ENCODE data around the gene DIS3L2. TPM values are rescaled to one million over a fixed set of nuclear protein-coding genes. Genes with fewer than 3 reads are reported as not detected.
"Not testable (repeated sequence)": the region's sequence is repeated elsewhere in the genome, so short reads cannot be mapped to it uniquely, and the experiment has no call there.

Gene DIS3L2
- total RNA-seq, 2 experiments from 2014 or later: 20.2 to 20.6 TPM

- Histone ChIP-seq H3K4me3 (ENCODE audit: low read depth, low read length, poor library complexity, severe bottlenecking) (no peak overlapping the region), H3K9me2 (ENCODE audit: insufficient read depth, low read length) (no peaks in the 10 kb centered on the region), H3K4me1 (ENCODE audit: insufficient read depth, low read length, poor library complexity, severe bottlenecking) (no peaks in the 10 kb centered on the region), H4K20me1 (ENCODE audit: insufficient read depth, low read length) (no peaks in the 10 kb centered on the region), H3K36me3 (ENCODE audit: insufficient read depth, low read length) (no peaks in the 10 kb centered on the region), H3K79me2 (ENCODE audit: insufficient read depth, low read depth, low read length) (no peaks in the 10 kb centered on the region), H3K9me3 (ENCODE audit: low read length) (no peaks in the 10 kb centered on the region), H2AFZ (ENCODE audit: low read length) (no peak overlapping the region), H3K4me2 (ENCODE audit: low read length) (no peak overlapping the region), H3K27ac (ENCODE audit: low read depth, low read length, poor library complexity, severe bottlenecking) (no peak overlapping the region)
- intact Hi-C loops (cut with micrococcal nuclease; ENCODE audit: unreplicated experiment): no loop called here
- TF ChIP-seq, protein P1, sequence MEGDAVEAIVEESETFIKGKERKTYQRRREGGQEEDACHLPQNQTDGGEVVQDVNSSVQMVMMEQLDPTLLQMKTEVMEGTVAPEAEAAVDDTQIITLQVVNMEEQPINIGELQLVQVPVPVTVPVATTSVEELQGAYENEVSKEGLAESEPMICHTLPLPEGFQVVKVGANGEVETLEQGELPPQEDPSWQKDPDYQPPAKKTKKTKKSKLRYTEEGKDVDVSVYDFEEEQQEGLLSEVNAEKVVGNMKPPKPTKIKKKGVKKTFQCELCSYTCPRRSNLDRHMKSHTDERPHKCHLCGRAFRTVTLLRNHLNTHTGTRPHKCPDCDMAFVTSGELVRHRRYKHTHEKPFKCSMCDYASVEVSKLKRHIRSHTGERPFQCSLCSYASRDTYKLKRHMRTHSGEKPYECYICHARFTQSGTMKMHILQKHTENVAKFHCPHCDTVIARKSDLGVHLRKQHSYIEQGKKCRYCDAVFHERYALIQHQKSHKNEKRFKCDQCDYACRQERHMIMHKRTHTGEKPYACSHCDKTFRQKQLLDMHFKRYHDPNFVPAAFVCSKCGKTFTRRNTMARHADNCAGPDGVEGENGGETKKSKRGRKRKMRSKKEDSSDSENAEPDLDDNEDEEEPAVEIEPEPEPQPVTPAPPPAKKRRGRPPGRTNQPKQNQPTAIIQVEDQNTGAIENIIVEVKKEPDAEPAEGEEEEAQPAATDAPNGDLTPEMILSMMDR (conservative IDR thresholded peaks at IDR 0.05; ENCODE audit: low read length): no peak
- TF ChIP-seq EZH2phosphoT487 (IDR thresholded peaks at IDR 0.05; ENCODE audit: borderline replicate concordance, low read depth, low read length): no peak
- no peak for DNase-seq (ENCODE audit: low spot score)
- ChIA-PET POLR2A (interaction anchor here (0.9 to 1.6 kb wide), 3 partner anchors 15 to 59 kb away, joined by 4 to 5 read pairs (median 4); no protein-coding TSS in a partner anchor), CTCF (ENCODE audit: unreplicated experiment) (no interaction called here)
- no TSS peak for BruUV-seq (replicated peaks)
Observed at GRCh38 chr2:232170396-232170795, 208.9 kb downstream of the DIS3L2 start.

DNA sequence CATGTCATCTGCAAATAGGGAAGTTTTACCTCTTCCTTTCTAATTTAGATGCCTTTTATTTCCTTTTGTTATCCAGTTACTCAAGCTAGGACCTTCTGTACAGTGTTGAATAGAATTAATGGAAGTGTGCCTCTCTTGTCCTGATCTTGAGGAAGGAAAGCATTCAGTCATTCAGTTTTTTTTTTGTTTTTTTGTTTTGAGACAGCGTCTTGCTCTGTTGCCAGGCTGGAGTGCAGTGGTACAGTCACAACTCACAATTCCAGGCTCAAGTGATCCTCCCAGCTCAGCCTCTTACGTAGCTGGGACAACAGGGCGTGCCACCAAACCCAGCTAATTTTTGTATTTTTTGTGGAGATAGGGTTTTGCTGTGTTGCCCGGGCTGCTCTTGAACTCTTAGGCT, 213.1 kb downstream of the DIS3L2 start:
- ChIA-PET POLR2A (interaction anchor here (0.7 to 0.9 kb wide), 2 partner anchors 9 to 103 kb away, joined by 4 to 5 read pairs; no protein-coding TSS in a partner anchor), CTCF (ENCODE audit: unreplicated experiment) (no interaction called here)
- no peak overlapping the region for H3K4me2 ChIP-seq (ENCODE audit: low read length)
- H4K20me1 ChIP-seq (ENCODE audit: insufficient read depth, low read length): no peaks in the 10 kb centered on the region
- TF ChIP-seq EZH2phosphoT487 (IDR thresholded peaks at IDR 0.05; ENCODE audit: borderline replicate concordance, low read depth, low read length): no peak
- TF ChIP-seq, protein P1 (conservative IDR thresholded peaks at IDR 0.05; ENCODE audit: low read length): no peak
- H2AFZ ChIP-seq (ENCODE audit: low read length): no peak overlapping the region
- intact Hi-C loops (cut with micrococcal nuclease; ENCODE audit: unreplicated experiment): no loop called here
- no peaks in the 10 kb centered on the region for H3K79me2 ChIP-seq (ENCODE audit: insufficient read depth, low read depth, low read length)
- no peak for DNase-seq (ENCODE audit: low spot score)
- H3K4me3 ChIP-seq (ENCODE audit: low read depth, low read length, poor library complexity, severe bottlenecking): no peak overlapping the region
- H3K4me1 ChIP-seq (ENCODE audit: insufficient read depth, low read length, poor library complexity, severe bottlenecking): no peaks in the 10 kb centered on the region
- H3K27ac ChIP-seq (ENCODE audit: low read depth, low read length, poor library complexity, severe bottlenecking): no peak overlapping the region
- no TSS peak for BruUV-seq (replicated peaks)
- no peaks in the 10 kb centered on the region for H3K36me3 ChIP-seq (ENCODE audit: insufficient read depth, low read length)
- no peaks in the 10 kb centered on the region for H3K9me3 ChIP-seq (ENCODE audit: low read length)
- no peaks in the 10 kb centered on the region for H3K9me2 ChIP-seq (ENCODE audit: insufficient read depth, low read length)

GRCh38 chr2:232176587-232176986, 215.1 kb downstream of the DIS3L2 start:
- H2AFZ ChIP-seq (ENCODE audit: low read length); CTCF ChIA-PET (ENCODE audit: unreplicated experiment); H3K36me3 ChIP-seq (ENCODE audit: insufficient read depth, low read length); H3K4me2 ChIP-seq (ENCODE audit: low read length); H3K27ac ChIP-seq (ENCODE audit: low read depth, low read length, poor library complexity, severe bottlenecking); DNase-seq (ENCODE audit: low spot score); H3K4me3 ChIP-seq (ENCODE audit: low read depth, low read length, poor library complexity, severe bottlenecking); POLR2A ChIA-PET; BruUV-seq (replicated peaks); H3K9me2 ChIP-seq (ENCODE audit: insufficient read depth, low read length); H3K4me1 ChIP-seq (ENCODE audit: insufficient read depth, low read length, poor library complexity, severe bottlenecking); intact Hi-C loops (cut with micrococcal nuclease; ENCODE audit: unreplicated experiment); H4K20me1 ChIP-seq (ENCODE audit: insufficient read depth, low read length); H3K9me3 ChIP-seq (ENCODE audit: low read length); H3K79me2 ChIP-seq (ENCODE audit: insufficient read depth, low read depth, low read length): not testable (repeated sequence)

Measured in OCI-LY7 (cell line).